GM12865 (cell line): ENCODE measurements around the gene FAM25A.
A peak's percentile ranks its signal among the peaks of the same experiment; 100 is the strongest.
"Not testable (repeated sequence)": the region's sequence is repeated elsewhere in the genome, so short reads cannot be mapped to it uniquely, and the experiment has no call there.

ENCODE experiments used
- DNase-seq: peaks from one replicate; pipeline ENCODE4 v3.0.0; 2010; ENCODE audit warnings: low read depth
- H3K4me3 ChIP-seq: 2 replicates; pipeline ENCODE4 v1.5.1; 2011; ENCODE audit warnings: mild to moderate bottlenecking, low read depth, low read length, control low read depth
- CTCF ChIP-seq: IDR thresholded peaks from 2 replicates; pipeline ENCODE4 v1.5.1; 2011; ENCODE audit warnings: low read length, control low read depth, low read depth, inconsistent platforms; ENCODE audit not compliant: insufficient read depth; ENCODE audit errors: missing control alignments

Gene FAM25A

DNA sequence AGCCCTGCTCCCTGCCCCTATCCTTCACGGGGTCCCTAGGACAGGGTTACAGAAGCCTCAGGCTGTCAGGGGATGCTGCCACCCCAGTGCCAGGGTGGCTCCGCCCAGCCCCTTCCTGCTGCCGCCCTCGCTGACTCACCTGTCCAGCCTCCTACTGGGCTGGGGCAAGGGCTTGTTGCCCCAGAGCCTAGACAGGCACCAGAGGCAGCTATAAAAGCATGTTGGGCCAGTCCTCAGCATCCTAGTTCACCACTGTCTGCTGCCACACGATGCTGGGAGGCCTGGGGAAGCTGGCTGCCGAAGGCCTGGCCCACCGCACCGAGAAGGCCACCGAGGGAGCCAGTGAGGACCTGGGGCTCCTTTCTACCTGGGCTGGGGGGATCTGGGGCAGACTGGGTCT, at the start of gene FAM25A:
FAM25A (plus strand) TSS at position 239 of the 400 bp plus-strand sequence; CDS start at position 270, 31 bp downstream.
- not testable (repeated sequence) for H3K4me3 ChIP-seq

GRCh38 chr10:86970982-86971231, 49.2 kb upstream of the FAM25A start:
- peak overlapping the region; percentile 58 for H3K4me3 ChIP-seq
- no peak for TF ChIP-seq CTCF
- no peak for DNase-seq

More for the DNA sequence above, at the start of gene FAM25A:
- not testable (repeated sequence) for DNase-seq

- TF ChIP-seq CTCF = no peak
- peak overlapping the region; percentile 58 for H3K4me3 ChIP-seq
- peak; percentile 95 for DNase-seq
Observed at GRCh38 chr10:86971232-86971991, 48.7 kb upstream of the FAM25A start.

DNA sequence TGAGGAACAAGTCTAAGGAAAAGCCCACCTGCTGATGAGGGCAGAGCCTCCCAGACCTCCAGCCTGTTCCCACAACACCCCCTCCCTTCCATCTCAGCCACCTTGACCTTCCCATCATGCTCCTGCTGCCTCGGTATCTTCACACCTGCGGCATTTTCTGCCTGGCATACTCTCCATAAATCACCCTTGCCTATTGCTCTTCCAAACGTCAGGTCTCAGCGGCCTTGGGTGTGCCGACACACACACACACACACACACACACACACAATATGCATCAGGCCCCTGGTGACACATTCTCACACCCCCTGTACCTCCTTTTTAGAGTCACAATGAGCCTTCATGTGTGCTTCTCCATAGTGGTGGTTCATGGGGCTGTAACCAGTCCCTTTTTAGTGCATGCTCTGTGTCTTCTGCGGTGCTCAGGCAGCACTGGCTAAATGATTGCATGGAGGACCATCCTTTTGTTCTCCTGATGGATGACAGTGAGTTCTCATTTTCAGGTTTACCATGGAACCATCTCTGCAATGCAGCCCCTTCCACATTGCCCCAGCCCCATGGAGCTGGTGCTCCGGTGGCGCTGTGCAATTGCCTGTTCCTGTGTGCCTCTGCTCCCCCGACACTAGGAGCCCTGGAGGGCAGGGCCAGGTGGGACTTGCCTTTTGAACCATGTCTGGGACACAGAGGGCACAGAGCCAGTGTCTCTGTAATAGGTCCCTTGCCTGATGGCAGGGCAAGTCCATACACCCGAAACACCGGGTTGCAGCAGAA, 47.3 kb upstream of the FAM25A start:
- no peak for DNase-seq
- no peak for TF ChIP-seq CTCF
- H3K4me3 ChIP-seq = no peak overlapping the region

- H3K4me3 ChIP-seq = no peak overlapping the region
- DNase-seq = no peak
- TF ChIP-seq CTCF = no peak
Observed at GRCh38 chr10:86974484-86974883, 45.6 kb upstream of the FAM25A start.

DNA sequence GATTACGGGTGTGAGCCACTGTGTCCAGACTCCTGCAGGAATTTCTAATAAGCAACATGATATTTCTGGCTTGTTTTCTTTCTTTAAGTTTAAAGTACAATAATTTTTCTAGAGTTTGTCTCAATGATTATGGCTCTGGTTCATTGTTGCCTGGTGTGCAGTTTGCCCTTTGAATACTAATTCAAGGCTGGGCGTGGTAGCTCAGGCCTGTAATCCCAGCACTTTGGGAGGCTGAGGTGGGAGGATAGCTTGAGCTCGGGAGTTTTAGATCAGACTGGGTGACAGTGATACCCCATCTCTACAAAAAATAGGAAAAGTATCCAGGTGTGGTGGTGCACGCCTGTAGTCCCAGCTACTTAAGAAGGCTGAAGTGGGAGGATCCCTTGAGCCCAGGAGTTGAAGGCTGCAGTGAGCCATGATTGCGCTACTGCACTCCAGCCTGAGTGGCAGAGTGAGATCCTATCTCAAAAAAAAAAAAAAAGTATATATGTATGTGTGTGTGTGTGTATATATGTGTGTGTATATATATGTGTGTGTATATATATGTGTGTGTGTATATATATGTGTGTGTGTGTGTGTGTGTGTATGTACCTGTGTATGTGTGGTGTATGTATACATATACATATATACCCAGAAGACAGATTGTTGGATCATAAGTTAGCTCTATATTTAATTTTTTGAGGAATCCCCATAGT, 43.6 kb upstream of the FAM25A start:
- no peak overlapping the region for H3K4me3 ChIP-seq
- DNase-seq = no peak
- TF ChIP-seq CTCF = no peak

GRCh38 chr10:86978457-86978856, 41.6 kb upstream of the FAM25A start:
- DNase-seq, H3K4me3 ChIP-seq: not testable (repeated sequence)

- H3K4me3 ChIP-seq = no peak overlapping the region
- no peak for DNase-seq
- no peak for TF ChIP-seq CTCF
Observed at GRCh38 chr10:86979296-86979818, 40.7 kb upstream of the FAM25A start.
